H1 (cell line): ENCODE results near the gene SLC35F3.

Experiments
- EGR1 ChIP-seq: IDR thresholded peaks from 2 replicates; pipeline ENCODE4 v1.6.1; 2011; ENCODE audit warnings: low read depth, low read length, borderline replicate concordance
- EP300 ChIP-seq, 2 experiments: IDR thresholded peaks; 1 replicate in 1 of 2; 2 replicates in 1 of 2; pipeline ENCODE4 v1.6.1; 2011 to 2012; ENCODE audit warnings: low read depth in 2 of 2, low read length in 2 of 2, mild to moderate bottlenecking in 2 of 2, borderline replicate concordance in 1 of 2, inconsistent platforms in 1 of 2, moderate library complexity in 1 of 2
- HDAC2 ChIP-seq, 2 experiments: fragments of 300-600 bp in 1 of 2; sonication (generic) in 1 of 2; IDR thresholded peaks; 2 replicates each; pipeline ENCODE4 v1.6.1; 2011 to 2012; ENCODE audit warnings: low read depth in 2 of 2, low read length in 2 of 2, mild to moderate bottlenecking in 2 of 2, moderate library complexity in 2 of 2, borderline replicate concordance in 1 of 2, inconsistent platforms in 1 of 2
- JUND ChIP-seq: IDR thresholded peaks from 2 replicates; pipeline ENCODE4 v1.6.1; 2011; ENCODE audit warnings: mild to moderate bottlenecking, improper control_type of control experiment, low read length
- KDM1A ChIP-seq: fragments of 200-600, 300-600 bp; sonication (generic); IDR thresholded peaks from 2 replicates; pipeline ENCODE4 v1.7.1; 2016; ENCODE audit warnings: mild to moderate bottlenecking, low read length, borderline replicate concordance
- NRF1 ChIP-seq: IDR thresholded peaks from 2 replicates; pipeline ENCODE4 v1.6.1; 2011; ENCODE audit warnings: mild to moderate bottlenecking, low read depth, low read length, improper control_type of control experiment
- POLR2A ChIP-seq, 2 experiments: IDR thresholded peaks; 1 replicate in 1 of 2; 2 replicates in 1 of 2; pipeline ENCODE4 v1.6.1; 2011; ENCODE audit warnings: low read depth in 2 of 2, low read length in 2 of 2, mild to moderate bottlenecking in 2 of 2; ENCODE audit errors: control extremely low read depth in 1 of 2
- RXRA ChIP-seq: IDR thresholded peaks from 2 replicates; pipeline ENCODE4 v1.6.1; 2011; ENCODE audit warnings: low read depth, mild to moderate bottlenecking, low read length, moderate library complexity; ENCODE audit not compliant: insufficient read depth
- TBP ChIP-seq: IDR thresholded peaks from 2 replicates; pipeline ENCODE4 v1.6.1; 2011; ENCODE audit warnings: low read depth, low read length, improper control_type of control experiment
- TCF12 ChIP-seq: IDR thresholded peaks from 2 replicates; pipeline ENCODE4 v1.6.1; 2011; ENCODE audit warnings: low read depth, mild to moderate bottlenecking, low read length
- YY1 ChIP-seq: IDR thresholded peaks from 2 replicates; pipeline ENCODE4 v1.6.1; 2011; ENCODE audit warnings: low read depth, mild to moderate bottlenecking, low read length
- TF ChIP-seq, protein P1 (sequence below), 3 experiments: IDR thresholded peaks; 1 replicate in 2 of 3; 2 replicates in 1 of 3; pipeline versions ENCODE4 v1.5.1 to v1.6.1; 2011; ENCODE audit warnings: low read length in 3 of 3, mild to moderate bottlenecking in 3 of 3, inconsistent platforms in 2 of 3, low read depth in 1 of 3, moderate library complexity in 1 of 3; ENCODE audit not compliant: insufficient read depth in 1 of 3; ENCODE audit errors: control extremely low read depth in 1 of 3
- TF ChIP-seq, protein P2 (sequence below): IDR thresholded peaks from 2 replicates; pipeline ENCODE4 v1.6.1; 2012; ENCODE audit warnings: inconsistent platforms

DNA sequence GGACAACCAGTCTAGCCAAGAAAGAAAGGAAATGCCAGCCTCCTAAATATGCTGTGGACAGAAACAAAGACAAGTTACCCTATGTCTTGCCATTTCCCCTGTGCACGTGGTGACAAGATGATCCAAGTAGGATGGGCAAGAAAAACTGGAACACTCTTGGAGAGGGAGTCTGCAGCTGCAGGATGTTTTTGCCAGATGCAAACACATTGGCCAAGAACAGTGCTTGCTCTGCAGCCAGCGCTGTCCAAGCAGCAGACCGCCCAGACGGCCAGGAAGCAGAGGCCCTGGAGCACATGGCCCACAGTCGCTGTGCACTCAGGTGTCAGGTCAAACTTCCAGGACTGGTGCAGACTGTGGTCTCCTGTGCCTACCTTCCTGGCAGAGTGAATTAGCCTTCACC lies 189.3 kb downstream of the SLC35F3 start:
- no peak for TF ChIP-seq TCF12
- no peak for TF ChIP-seq TBP
- TF ChIP-seq HDAC2 (IDR thresholded peaks at IDR 0.05; ENCODE audit: borderline replicate concordance in 1 of 2, low read depth in 2 of 2, low read length in 2 of 2), result no peak
- TF ChIP-seq KDM1A, result no peak
- no peak for TF ChIP-seq YY1
- TF ChIP-seq, protein P1, sequence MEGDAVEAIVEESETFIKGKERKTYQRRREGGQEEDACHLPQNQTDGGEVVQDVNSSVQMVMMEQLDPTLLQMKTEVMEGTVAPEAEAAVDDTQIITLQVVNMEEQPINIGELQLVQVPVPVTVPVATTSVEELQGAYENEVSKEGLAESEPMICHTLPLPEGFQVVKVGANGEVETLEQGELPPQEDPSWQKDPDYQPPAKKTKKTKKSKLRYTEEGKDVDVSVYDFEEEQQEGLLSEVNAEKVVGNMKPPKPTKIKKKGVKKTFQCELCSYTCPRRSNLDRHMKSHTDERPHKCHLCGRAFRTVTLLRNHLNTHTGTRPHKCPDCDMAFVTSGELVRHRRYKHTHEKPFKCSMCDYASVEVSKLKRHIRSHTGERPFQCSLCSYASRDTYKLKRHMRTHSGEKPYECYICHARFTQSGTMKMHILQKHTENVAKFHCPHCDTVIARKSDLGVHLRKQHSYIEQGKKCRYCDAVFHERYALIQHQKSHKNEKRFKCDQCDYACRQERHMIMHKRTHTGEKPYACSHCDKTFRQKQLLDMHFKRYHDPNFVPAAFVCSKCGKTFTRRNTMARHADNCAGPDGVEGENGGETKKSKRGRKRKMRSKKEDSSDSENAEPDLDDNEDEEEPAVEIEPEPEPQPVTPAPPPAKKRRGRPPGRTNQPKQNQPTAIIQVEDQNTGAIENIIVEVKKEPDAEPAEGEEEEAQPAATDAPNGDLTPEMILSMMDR (IDR thresholded peaks at IDR 0.05; ENCODE audit: control extremely low read depth in 1 of 3, insufficient read depth in 1 of 3, low read depth in 1 of 3, low read length in 3 of 3), result no peak
- TF ChIP-seq EGR1, result no peak
- TF ChIP-seq JUND, result no peak
- TF ChIP-seq POLR2A (IDR thresholded peaks at IDR 0.05; ENCODE audit: control extremely low read depth in 1 of 2, low read depth in 2 of 2, low read length in 2 of 2), result no peak
- no peak for TF ChIP-seq RXRA
- TF ChIP-seq EP300 (IDR thresholded peaks at IDR 0.05; ENCODE audit: borderline replicate concordance in 1 of 2, low read depth in 2 of 2, low read length in 2 of 2), result no peak
- TF ChIP-seq NRF1, result no peak
- TF ChIP-seq, protein P2, sequence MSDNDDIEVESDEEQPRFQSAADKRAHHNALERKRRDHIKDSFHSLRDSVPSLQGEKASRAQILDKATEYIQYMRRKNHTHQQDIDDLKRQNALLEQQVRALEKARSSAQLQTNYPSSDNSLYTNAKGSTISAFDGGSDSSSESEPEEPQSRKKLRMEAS, result no peak
